ENCODE data around the gene SAMD11. TPM values are rescaled to one million over a fixed set of nuclear protein-coding genes. Genes with fewer than 3 reads are reported as not detected.

Gene SAMD11
- total and polyA plus RNA-seq, 2 of the 13 experiments (the other 11 are each of a cell fraction or from before 2014, with no cell fraction given) = 0.11 TPM; not detected in 1

- in situ Hi-C loops (cut with HindIII; ENCODE audit: extremely low pct_ligation_motif_present, low pct_unique_long_range_greater_than_20kb) = no loop called here
- FAIRE-seq = no peak
Measured at GRCh38 chr1:963746-964525, 40.2 kb downstream of the SAMD11 start.

DNA sequence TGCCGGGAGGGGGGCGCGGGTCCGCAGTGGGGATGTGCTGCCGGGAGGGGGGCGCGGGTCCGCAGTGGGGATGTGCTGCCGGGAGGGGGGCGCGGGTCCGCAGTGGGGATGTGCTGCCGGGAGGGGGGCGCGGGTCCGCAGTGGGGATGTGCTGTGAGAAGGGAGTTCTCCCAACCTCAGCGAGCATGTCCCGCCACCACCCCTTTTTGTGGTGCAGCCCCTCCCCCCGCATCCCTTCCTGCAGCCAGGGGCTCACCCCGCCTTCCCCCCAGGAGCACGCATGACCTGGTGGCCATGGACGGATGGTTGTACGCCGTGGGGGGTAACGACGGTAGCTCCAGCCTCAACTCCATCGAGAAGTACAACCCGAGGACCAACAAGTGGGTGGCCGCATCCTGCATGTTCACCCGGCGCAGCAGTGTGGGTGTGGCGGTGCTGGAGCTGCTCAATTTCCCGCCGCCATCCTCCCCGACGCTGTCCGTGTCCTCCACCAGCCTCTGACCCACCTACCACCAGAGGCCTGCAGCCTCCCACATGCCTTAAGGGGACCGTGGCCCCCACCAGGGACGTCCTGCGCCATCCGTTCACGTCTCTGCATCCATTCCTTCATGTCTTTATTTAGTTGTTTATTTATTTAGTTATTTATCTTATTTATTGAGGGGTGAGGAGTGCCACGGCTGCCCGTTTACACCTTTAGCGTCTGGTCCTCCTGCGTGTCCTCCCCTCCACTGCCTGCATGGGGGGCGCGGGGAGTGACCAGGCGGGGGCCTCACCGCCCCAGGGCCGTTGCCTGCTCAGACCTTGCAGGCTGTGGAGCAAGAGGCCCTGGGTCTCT, 41.2 kb downstream of the SAMD11 start:
- Histone ChIP-seq H3K27ac (ENCODE audit: extremely low read length, insufficient read depth, low read length) (no peak overlapping the region), H3K27me3 (ENCODE audit: control insufficient read depth in 1 of 2, insufficient read depth in 2 of 2, low read length in 2 of 2) (no peaks in the 10 kb centered on the region; a peak in 1 of 5 replicates), H3K79me2 (ENCODE audit: insufficient read depth, low read length) (no peaks in the 10 kb centered on the region), H3K4me3 (replicated peaks in 1 of 3; ENCODE audit: insufficient read depth in 1 of 3, low read depth in 2 of 3, low read length in 3 of 3) (no peak overlapping the region), H3K9ac (ENCODE audit: insufficient read depth, low read depth, low read length) (no peak overlapping the region), H3K36me3 (replicated peaks in 1 of 2; ENCODE audit: control insufficient read depth in 1 of 2, insufficient read depth in 2 of 2, low read length in 2 of 2) (peaks cover 0 to 6% of the 10 kb centered on the region in 2 experiments; a peak in 1 of 5 replicates), H3K4me2 (ENCODE audit: low read depth, low read length) (no peak overlapping the region), H4K20me1 (ENCODE audit: insufficient read depth, low read length) (no peaks in the 10 kb centered on the region), H3K4me1 (ENCODE audit: insufficient read depth, low read length) (peaks cover 31% of the 10 kb centered on the region), H2AFZ (ENCODE audit: low read length) (no peak overlapping the region), H3K9me3 (ENCODE audit: low read length) (no peaks in the 10 kb centered on the region)
- POLR2A ChIA-PET = no interaction called here
- intact Hi-C loops (cut with micrococcal nuclease; ENCODE audit: unreplicated experiment) = no loop called here
- WGBS (ENCODE audit: low lambda C conversion rate) = 96% methylated on average over 40 of the region's 51 CpGs
- CTCF ChIA-PET (ENCODE audit: low intra/inter-chr PET ratio, low total read pairs) = no interaction called here
- in situ Hi-C loops (cut with HindIII; ENCODE audit: extremely low pct_ligation_motif_present, low pct_unique_long_range_greater_than_20kb) = no loop called here
- no peak for FAIRE-seq
- no TSS peak for BruUV-seq (replicated peaks)
- TF ChIP-seq AGO2 (optimal IDR thresholded peaks at IDR 0.05; ENCODE audit: low read depth, low read length) = peak; percentile 2
- TF ChIP-seq NFE2 (CRISPR knock-in tag; IDR thresholded peaks at IDR 0.05) = no peak
- no peak for DNase-seq (ENCODE audit: low spot score)
- no peak for ATAC-seq

More at GRCh38 chr1:963746-964525, 40.2 kb downstream of the SAMD11 start:
- BruUV-seq (replicated peaks) = no TSS peak
- intact Hi-C loops (cut with micrococcal nuclease; ENCODE audit: unreplicated experiment) = no loop called here
- peaks cover under 1% of the 10 kb centered on the region for H3K79me2 ChIP-seq (ENCODE audit: insufficient read depth, low read length)
- no peaks in the 10 kb centered on the region; a peak in 2 of 5 replicates for H3K27me3 ChIP-seq (ENCODE audit: control insufficient read depth in 1 of 2, insufficient read depth in 2 of 2, low read length in 2 of 2)
- TF ChIP-seq RBFOX2 (IDR thresholded peaks at IDR 0.05; ENCODE audit: low read depth, low read length) (peak; percentile 45), SMARCC2 (IDR thresholded peaks at IDR 0.05) (no peak), AGO2 (optimal IDR thresholded peaks at IDR 0.05; ENCODE audit: low read depth, low read length) (peak; percentile 45)
- H3K36me3 ChIP-seq (replicated peaks in 1 of 2; ENCODE audit: control insufficient read depth in 1 of 2, insufficient read depth in 2 of 2, low read length in 2 of 2) = peaks cover 0 to 6% of the 10 kb centered on the region in 2 experiments; a peak in 1 of 5 replicates
- ChIA-PET CTCF (ENCODE audit: low intra/inter-chr PET ratio, low total read pairs) (no interaction called here), POLR2A (no interaction called here)
- no peak overlapping the region for H3K27ac ChIP-seq (ENCODE audit: extremely low read length, insufficient read depth, low read length)
- no peaks in the 10 kb centered on the region for H4K20me1 ChIP-seq (ENCODE audit: insufficient read depth, low read length)
- H3K4me1 ChIP-seq (ENCODE audit: insufficient read depth, low read length) = peaks cover 31% of the 10 kb centered on the region
- H3K9me3 ChIP-seq (ENCODE audit: low read length) = no peaks in the 10 kb centered on the region
- H3K9ac ChIP-seq (ENCODE audit: insufficient read depth, low read depth, low read length) = no peak overlapping the region
- no peak overlapping the region for H3K4me3 ChIP-seq (replicated peaks in 1 of 3; ENCODE audit: insufficient read depth in 1 of 3, low read depth in 2 of 3, low read length in 3 of 3)
- no peak overlapping the region for H3K4me2 ChIP-seq (ENCODE audit: low read depth, low read length)
- no peak for ATAC-seq
- H2AFZ ChIP-seq (ENCODE audit: low read length) = no peak overlapping the region
- WGBS (ENCODE audit: low lambda C conversion rate) = over 99% methylated on average over 20 of the region's 47 CpGs
- no peak for DNase-seq (ENCODE audit: low spot score)

Data from HepG2 (cell line).